RWPE1 (cell line): ENCODE results near the gene OTOP3.
A peak's percentile ranks its signal among the peaks of the same experiment; 100 is the strongest.
"Not testable (repeated sequence)": the region's sequence is repeated elsewhere in the genome, so short reads cannot be mapped to it uniquely, and the experiment has no call there.

Source experiments
- CTCF ChIA-PET: fragments of 350-600 bp; sonication (Branson Sonifier 250); formaldehyde crosslinking; extraction: SDS; loops from one replicate; lab custom pipeline; 2021; lab: Yijun Ruan, JAX
- POLR2A ChIA-PET: fragments of 400-600 bp; formaldehyde crosslinking; extraction: SDS; loops from one replicate; lab custom pipeline; 2020; ENCODE audit warnings: antibody characterized with exemption; ENCODE audit not compliant: low non-redundant PET; lab: Yijun Ruan, JAX
- DNase-seq: peaks from one replicate; pipeline ENCODE4 v3.0.0; 2012; ENCODE audit warnings: low spot score
- H3K27ac ChIP-seq: fragments of 450-650 bp; 2 replicates; pipeline ENCODE4 v1.5.1; 2017
- CTCF ChIP-seq: fragments of 450-650 bp; conservative IDR thresholded peaks from 2 replicates; pipeline ENCODE4 v1.5.1; 2017; ENCODE audit warnings: low read depth, mild to moderate bottlenecking

OTOP3 gene

GRCh38 chr17:74979408-74980146, 43.9 kb downstream of the OTOP3 start:
- CTCF ChIA-PET, result no interaction called here
- no peak for TF ChIP-seq CTCF
- POLR2A ChIA-PET, result interaction anchor here (0.7 kb wide), 1 partner anchor 15 kb away, joined by 3 read pairs; no protein-coding TSS in a partner anchor
- H3K27ac ChIP-seq, result no peak overlapping the region
- no peak for DNase-seq

- TF ChIP-seq CTCF, result no peak
- no peak for DNase-seq
- ChIA-PET CTCF (no interaction called here), POLR2A (no interaction called here)
- H3K27ac ChIP-seq, result peak overlapping the region; percentile 77
Measured at GRCh38 chr17:74981318-74981978, 45.8 kb downstream of the OTOP3 start.

- DNase-seq, result no peak
- CTCF ChIA-PET, result interaction anchor here (0.7 kb wide), 1 partner anchor 169 kb away, joined by 6 read pairs; no protein-coding TSS in a partner anchor
- POLR2A ChIA-PET, result interaction anchor here (0.5 kb wide), 1 partner anchor 85 kb away, joined by 6 read pairs; no protein-coding TSS in a partner anchor
Measured at GRCh38 chr17:74981979-74982662, 46.4 kb downstream of the OTOP3 start.

GRCh38 chr17:74982663-74983313, 47.1 kb downstream of the OTOP3 start:
- CTCF ChIA-PET, result interaction anchor here (0.7 kb wide), 1 partner anchor 170 kb away, joined by 6 read pairs; no protein-coding TSS in a partner anchor

More at GRCh38 chr17:74981979-74982662, 46.4 kb downstream of the OTOP3 start:
- TF ChIP-seq CTCF, result no peak
- H3K27ac ChIP-seq, result peak overlapping the region; percentile 77

GRCh38 chr17:74986206-74986576, 50.5 kb downstream of the OTOP3 start:
- no peak overlapping the region for H3K27ac ChIP-seq
- CTCF ChIA-PET, result interaction anchor here (0.6 kb wide), 1 partner anchor 28 kb away, joined by 8 read pairs; no protein-coding TSS in a partner anchor
- POLR2A ChIA-PET, result no interaction called here
- DNase-seq, result no peak
- no peak for TF ChIP-seq CTCF

More at GRCh38 chr17:74982663-74983313, 47.1 kb downstream of the OTOP3 start:
- POLR2A ChIA-PET, result interaction anchor here (0.5 to 0.6 kb wide), 2 partner anchors 9 to 85 kb away, joined by 3 to 6 read pairs; no protein-coding TSS in a partner anchor
- peak overlapping the region; percentile 77 for H3K27ac ChIP-seq
- not testable (repeated sequence) for DNase-seq

GRCh38 chr17:74987418-74987908, 51.8 kb downstream of the OTOP3 start, which contains the start of gene CDR2L:
Gene CDR2L (plus strand): TSS chr17:74987632. CDS start chr17:74988044, 412 bp downstream.
- POLR2A ChIA-PET, result interaction anchor here (1.1 kb wide), 1 partner anchor 25 kb away, joined by 3 read pairs; no protein-coding TSS in a partner anchor
- peak; percentile 94 for DNase-seq
- CTCF ChIA-PET, result interaction anchor here (0.7 to 2.1 kb wide), 3 partner anchors 25 to 1262 kb away, joined by 4 to 6 read pairs (median 6); no protein-coding TSS in a partner anchor
- no peak for TF ChIP-seq CTCF
- H3K27ac ChIP-seq, result peak within 1 kb of the TSS; percentile 87
